GM18505 (cell line): ENCODE measurements around the gene FN3KRP.
"Not testable (repeated sequence)": the region's sequence is repeated elsewhere in the genome, so short reads cannot be mapped to it uniquely, and the experiment has no call there.

Source experiments
- ATAC-seq: cut with Tn5 transposase; IDR thresholded peaks from one replicate; pipeline ENCODE4 v1.9.1; 2021; ENCODE audit not compliant: unreplicated experiment
- POLR2A ChIP-seq: IDR thresholded peaks from 4 replicates; pipeline ENCODE4 v1.6.1; 2011; ENCODE audit warnings: borderline replicate concordance; ENCODE audit not compliant: insufficient read depth, insufficient read length; ENCODE audit errors: extremely low read depth

Gene FN3KRP

GRCh38 chr17:82729479-82730260 is 13.2 kb downstream of the FN3KRP start:
- TF ChIP-seq POLR2A, result no peak

GRCh38 chr17:82732118-82732743 is 15.7 kb downstream of the FN3KRP start:
- no peak for ATAC-seq

More at GRCh38 chr17:82729479-82730260, 13.2 kb downstream of the FN3KRP start:
- no peak for ATAC-seq

DNA sequence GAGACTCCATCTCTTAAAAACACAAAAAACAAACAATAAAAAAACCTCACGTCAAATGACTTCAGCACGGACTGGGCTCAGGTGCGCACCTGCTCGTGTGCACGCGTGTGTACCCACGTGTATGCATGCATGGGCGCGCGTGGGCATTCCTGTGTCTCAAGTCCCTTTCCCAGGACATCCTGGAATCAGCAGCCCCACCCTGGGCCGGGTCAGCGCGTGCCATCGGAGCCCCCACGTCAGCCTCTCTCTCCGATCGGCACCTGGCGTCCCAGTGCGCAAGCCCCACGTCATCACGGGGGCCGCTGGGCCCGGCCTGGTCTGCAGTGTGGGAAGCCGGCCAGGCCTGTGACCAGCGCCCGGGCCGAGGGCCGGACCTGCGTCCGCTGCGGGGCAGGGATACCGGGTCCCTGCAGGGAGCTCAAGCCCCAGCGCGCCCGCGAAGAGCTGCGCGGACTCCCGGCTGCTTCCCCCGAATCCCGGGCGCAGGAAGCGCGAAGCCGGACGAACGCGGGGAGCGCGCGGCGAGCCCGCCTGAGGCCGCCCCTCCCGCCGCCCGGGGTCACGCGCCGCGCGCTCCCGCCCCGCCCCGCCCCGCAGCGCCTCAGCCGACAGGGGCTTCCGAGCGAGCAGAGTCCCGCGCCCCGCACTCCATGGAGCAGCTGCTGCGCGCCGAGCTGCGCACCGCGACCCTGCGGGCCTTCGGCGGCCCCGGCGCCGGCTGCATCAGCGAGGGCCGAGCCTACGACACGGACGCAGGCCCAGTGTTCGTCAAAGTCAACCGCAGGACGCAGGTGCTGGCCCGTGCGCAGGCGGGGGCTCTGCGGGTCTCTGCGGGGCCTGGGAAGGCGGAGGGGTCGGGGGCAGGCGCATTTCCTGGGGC is 18.7 kb downstream of the FN3KRP start, which contains the start of gene FN3K:
Gene FN3K, plus strand, starts transcription at position 629 of the 880 bp plus-strand sequence. Its CDS starts 22 bp downstream, at position 651.
- TF ChIP-seq POLR2A, result no peak
- ATAC-seq, result no peak

More at GRCh38 chr17:82732118-82732743, 15.7 kb downstream of the FN3KRP start:
- no peak for TF ChIP-seq POLR2A

- no peak for TF ChIP-seq POLR2A
- no peak for ATAC-seq
These were observed 20.1 kb downstream of the FN3KRP start for GRCh38 chr17:82736511-82737185.

- TF ChIP-seq POLR2A, result no peak
- ATAC-seq, result no peak
These were observed 21.7 kb downstream of the FN3KRP start for GRCh38 chr17:82737967-82738877.

DNA sequence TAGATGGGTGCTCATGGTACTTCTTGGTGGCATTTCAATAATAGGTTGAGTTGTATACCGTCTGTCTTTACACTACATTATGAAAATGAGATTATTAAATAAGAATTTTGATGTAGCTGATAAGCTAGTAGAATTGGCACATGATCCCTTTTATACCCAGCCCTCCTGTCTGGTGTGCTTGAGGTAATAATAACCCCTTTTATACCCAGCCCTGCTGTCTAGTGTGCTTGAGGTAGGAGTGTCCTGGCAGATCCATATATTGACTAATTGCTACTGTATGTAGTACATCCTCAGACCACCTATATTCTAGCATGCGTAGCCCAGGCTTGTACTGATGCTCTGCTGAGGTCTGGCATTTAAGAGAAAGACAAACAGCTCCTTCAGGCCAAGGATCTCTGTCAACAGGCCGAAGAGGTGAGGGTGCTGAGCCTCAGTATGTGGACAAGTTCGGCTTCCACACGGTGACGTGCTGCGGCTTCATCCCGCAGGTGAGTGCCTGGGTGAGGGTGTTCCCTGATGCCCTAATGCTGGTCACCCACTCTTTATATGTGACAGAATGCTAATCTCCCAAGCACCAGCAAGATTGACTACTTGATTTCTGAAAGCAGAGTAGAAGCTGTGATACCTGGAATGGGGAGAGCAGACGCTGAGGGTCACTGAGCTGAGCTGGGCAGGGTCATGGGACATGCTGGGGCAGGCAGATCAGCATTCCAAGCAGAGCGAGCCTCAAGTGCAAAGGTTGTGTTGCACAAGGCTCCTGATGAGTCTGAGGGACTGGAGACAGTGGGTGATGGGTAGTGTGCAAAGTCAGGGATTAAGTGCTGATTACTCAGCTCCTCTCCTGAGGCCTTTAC is 24.6 kb downstream of the FN3KRP start:
- no peak for ATAC-seq
- TF ChIP-seq POLR2A, result no peak

- no peak for TF ChIP-seq POLR2A
- ATAC-seq, result no peak
These were observed 27.1 kb downstream of the FN3KRP start for GRCh38 chr17:82743344-82744219.

DNA sequence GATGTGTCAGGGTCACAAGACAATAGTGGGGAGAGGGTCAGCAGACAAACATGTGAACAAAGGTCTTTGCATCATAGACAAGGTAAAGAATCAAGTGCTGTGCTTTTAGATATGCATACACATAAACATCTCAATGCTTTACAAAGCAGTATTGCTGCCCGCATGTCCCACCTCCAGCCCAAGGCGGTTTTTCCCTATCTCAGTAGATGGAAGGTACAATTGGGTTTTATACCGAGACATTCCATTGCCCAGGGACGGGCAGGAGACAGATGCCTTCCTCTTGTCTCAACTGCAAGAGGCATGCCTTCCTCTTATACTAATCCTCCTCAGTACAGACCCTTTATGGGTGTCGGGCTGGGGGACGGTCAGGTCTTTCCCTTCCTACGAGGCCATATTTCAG is 28.2 kb downstream of the FN3KRP start:
- ATAC-seq, result not testable (repeated sequence)

GRCh38 chr17:82745524-82745923 is 29.0 kb downstream of the FN3KRP start:
- no peak for ATAC-seq
- no peak for TF ChIP-seq POLR2A

DNA sequence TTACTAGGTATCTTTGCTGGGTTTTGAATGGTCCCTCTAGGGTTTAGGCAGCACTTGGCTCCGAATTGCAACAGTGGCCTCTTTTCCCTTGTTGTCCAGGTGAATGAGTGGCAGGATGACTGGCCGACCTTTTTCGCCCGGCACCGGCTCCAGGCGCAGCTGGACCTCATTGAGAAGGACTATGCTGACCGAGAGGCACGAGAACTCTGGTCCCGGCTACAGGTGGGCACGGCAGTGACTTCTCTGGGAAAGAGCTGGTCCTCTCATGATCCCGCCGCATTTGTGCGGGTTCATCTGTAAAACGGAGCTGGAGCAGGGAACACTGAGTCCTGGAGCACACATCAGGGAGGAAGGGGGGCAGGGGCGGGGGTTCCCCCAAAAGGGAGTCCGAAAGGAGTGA is 32.2 kb downstream of the FN3KRP start:
- ATAC-seq, result no peak

More for the DNA sequence above, 32.2 kb downstream of the FN3KRP start:
- TF ChIP-seq POLR2A, result no peak
